ENCODE data around the gene STXBP6.

DNA sequence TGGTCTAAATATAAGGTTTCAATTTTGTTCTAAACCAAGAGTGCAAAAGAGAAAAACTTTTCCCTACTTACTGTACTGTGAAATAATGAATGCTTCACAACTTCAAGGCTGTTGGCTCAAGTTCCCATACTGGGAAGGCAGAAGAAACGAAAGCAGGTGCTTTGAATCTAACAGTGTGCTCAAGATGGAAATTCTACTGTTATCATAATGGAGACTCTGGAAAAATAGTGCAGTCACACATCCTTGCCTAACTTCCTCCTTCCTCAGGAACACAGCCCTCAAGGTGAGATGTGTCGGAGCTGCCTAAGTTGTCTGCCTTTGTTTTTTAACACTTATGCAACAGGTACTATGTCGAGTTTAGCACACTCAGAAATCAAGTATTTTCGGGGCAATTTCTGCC lies 131.1 kb downstream of the STXBP6 start:
- no peak for TF ChIP-seq CTCF (IDR thresholded peaks at IDR 0.05)
- no peak for TF ChIP-seq POLR2A (IDR thresholded peaks at IDR 0.05)
